HEK293 (cell line): ENCODE measurements around the gene EZH1.
A peak's percentile ranks its signal among the peaks of the same experiment; 100 is the strongest.

ENCODE experiments used
- CTCF ChIA-PET: fragments of 350-600 bp; formaldehyde crosslinking; extraction: SDS; loops from one replicate; lab custom pipeline; 2021; ENCODE audit warnings: antibody characterized with exemption; lab: Yijun Ruan, JAX
- POLR2A ChIA-PET: fragments of 300-600 bp; formaldehyde crosslinking; extraction: SDS; loops from one replicate; lab custom pipeline; 2020; ENCODE audit warnings: antibody characterized with exemption, inconsistent platforms; lab: Yijun Ruan, JAX
- H3K27ac ChIP-seq: fragments of 200-500 bp; sonication (Bioruptor generic); 2 replicates; pipeline ENCODE4 v1.5.1; 2014; ENCODE audit warnings: low read depth, low read length, control low read depth, inconsistent platforms; ENCODE audit errors: extremely low read depth
- H3K36me3 ChIP-seq, 2 experiments: fragments of 200-500 bp in 1 of 2; sonication (Bioruptor generic) in 1 of 2; 1 replicate in 1 of 2; 2 replicates in 1 of 2; pipeline ENCODE4 v1.5.1; 2014 to 2017; ENCODE audit warnings: inconsistent platforms in 2 of 2, low read length in 2 of 2; ENCODE audit not compliant: control insufficient read depth in 2 of 2, insufficient read depth in 1 of 2
- H3K4me1 ChIP-seq: fragments of 200-500 bp; sonication (Bioruptor generic); 2 replicates; pipeline ENCODE4 v1.5.1; 2014; ENCODE audit warnings: mild to moderate bottlenecking, low read length, inconsistent platforms; ENCODE audit not compliant: control insufficient read depth, insufficient read depth
- H3K4me3 ChIP-seq: 2 replicates; pipeline ENCODE4 v1.5.1; 2011; ENCODE audit warnings: low read depth, mild to moderate bottlenecking, control low read depth, low read length, moderate library complexity
- H3K9me3 ChIP-seq: fragments of 200-500 bp; sonication (Bioruptor generic); 2 replicates; pipeline ENCODE4 v1.5.1; 2014; ENCODE audit warnings: low read depth, low read length, inconsistent platforms; ENCODE audit not compliant: control insufficient read depth, insufficient read depth
- EGR2 ChIP-seq: fragments of 450-650 bp; formaldehyde crosslinking; IDR thresholded peaks from 2 replicates; pipeline ENCODE4 v1.5.1; 2016; ENCODE audit warnings: low read depth, missing biosample characterization, missing genetic modification characterization
- KLF17 ChIP-seq: fragments of 450-650 bp; formaldehyde crosslinking; IDR thresholded peaks from 2 replicates; pipeline ENCODE4 v1.5.1; 2016; ENCODE audit warnings: missing biosample characterization, missing genetic modification characterization
- KLF7 ChIP-seq: fragments of 450-650 bp; formaldehyde crosslinking; IDR thresholded peaks from 2 replicates; pipeline ENCODE4 v1.5.1; 2016; ENCODE audit warnings: missing biosample characterization, missing genetic modification characterization, borderline replicate concordance
- KLF8 ChIP-seq: fragments of 450-650 bp; formaldehyde crosslinking; IDR thresholded peaks from 2 replicates; pipeline ENCODE4 v1.5.1; 2016; ENCODE audit warnings: missing biosample characterization, missing genetic modification characterization
- PATZ1 ChIP-seq: fragments of 450-650 bp; formaldehyde crosslinking; IDR thresholded peaks from 2 replicates; pipeline ENCODE4 v1.5.1; 2016; ENCODE audit warnings: missing biosample characterization, missing genetic modification characterization
- PRDM2 ChIP-seq: fragments of 450-650 bp; formaldehyde crosslinking; IDR thresholded peaks from 2 replicates; pipeline ENCODE4 v1.5.1; 2016; ENCODE audit warnings: missing biosample characterization, missing genetic modification characterization, borderline replicate concordance
- ZFHX2 ChIP-seq: fragments of 450-650 bp; formaldehyde crosslinking; conservative IDR thresholded peaks from 2 replicates; pipeline ENCODE4 v1.5.1; 2016; ENCODE audit warnings: missing biosample characterization, missing genetic modification characterization
- ZFP41 ChIP-seq: fragments of 450-650 bp; formaldehyde crosslinking; IDR thresholded peaks from 2 replicates; pipeline ENCODE4 v1.5.1; 2016; ENCODE audit warnings: missing biosample characterization, missing genetic modification characterization, borderline replicate concordance
- ZNF585B ChIP-seq: fragments of 450-650 bp; formaldehyde crosslinking; IDR thresholded peaks from 2 replicates; pipeline ENCODE4 v1.5.1; 2016; ENCODE audit warnings: missing biosample characterization, missing genetic modification characterization
- ZNF600 ChIP-seq: fragments of 450-650 bp; formaldehyde crosslinking; IDR thresholded peaks from 2 replicates; pipeline ENCODE4 v1.5.1; 2016; ENCODE audit warnings: missing biosample characterization, missing genetic modification characterization

The EZH1 gene

GRCh38 chr17:42672038-42672437 lies 72.8 kb downstream of the EZH1 start:
- 0 out of 2 replicates have a peak, but pooled peaks cover 7% of the 10 kb centered on the region for H3K4me1 ChIP-seq
- ChIA-PET POLR2A (interaction anchor here (2.3 kb wide), 1 partner anchor 13 kb away, joined by 8 read pairs; the partner anchor contains the start of gene TUBG2), CTCF (interaction anchor here (0.6 to 0.8 kb wide), 2 partner anchors 9 kb away, joined by 3 read pairs; no protein-coding TSS in a partner anchor)
- H3K9me3 ChIP-seq: no peaks in the 10 kb centered on the region
- H3K27ac ChIP-seq: 0 out of 2 replicates have a peak overlapping the region, but pooled peaks have one; percentile 31
- TF ChIP-seq KLF8 (tag by site-specific recombination) (no peak), PATZ1 (tag by site-specific recombination) (0 out of 2 replicates have a peak, but pooled peaks have one; percentile 17), ZFHX2 (peak; percentile 27), ZNF585B (no peak)
- H3K36me3 ChIP-seq: peaks cover 9 to 62% of the 10 kb centered on the region in 2 experiments; a peak in 2 of 3 replicates
- no peak overlapping the region for H3K4me3 ChIP-seq

GRCh38 chr17:42670789-42671657 lies 73.8 kb downstream of the EZH1 start:
- POLR2A ChIA-PET: interaction anchor here (0.8 kb wide), 1 partner anchor 12 kb away, joined by 3 read pairs; the partner anchor contains the start of gene TUBG2

GRCh38 chr17:42669977-42670788 lies 74.7 kb downstream of the EZH1 start:
- POLR2A ChIA-PET: interaction anchor here (0.9 to 1.3 kb wide), 2 partner anchors 52 to 61 kb away, joined by 4 to 7 read pairs; partner anchors contain the start of genes RETREG3 and TUBG1
- Histone ChIP-seq H3K9me3 (no peaks in the 10 kb centered on the region), H3K4me1 (0 out of 2 replicates have a peak, but pooled peaks cover 2% of the 10 kb centered on the region), H3K36me3 (peaks cover 15 to 81% of the 10 kb centered on the region in 2 experiments; a peak in 2 of 3 replicates), H3K4me3 (no peak overlapping the region), H3K27ac (no peak overlapping the region)
- CTCF ChIA-PET: no interaction called here
- no peak for TF ChIP-seq KLF17 (tag by site-specific recombination)
- peak; percentile 84; the same call in 1 of the 2 replicates for TF ChIP-seq KLF8 (tag by site-specific recombination)

More at GRCh38 chr17:42670789-42671657, 73.8 kb downstream of the EZH1 start:
- no peaks in the 10 kb centered on the region for H3K9me3 ChIP-seq
- H3K4me3 ChIP-seq: no peak overlapping the region
- CTCF ChIA-PET: interaction anchor here (0.8 kb wide), 1 partner anchor 8 kb away, joined by 3 read pairs; no protein-coding TSS in a partner anchor
- H3K36me3 ChIP-seq: peaks cover 15 to 72% of the 10 kb centered on the region in 2 experiments; a peak in 2 of 3 replicates
- H3K4me1 ChIP-seq: 0 out of 2 replicates have a peak, but pooled peaks cover 7% of the 10 kb centered on the region
- H3K27ac ChIP-seq: 0 out of 2 replicates have a peak overlapping the region, but pooled peaks have one; percentile 37
- peak; percentile 16; the same call in 1 of the 2 replicates for TF ChIP-seq KLF8 (tag by site-specific recombination)
- TF ChIP-seq EGR2 (tag by site-specific recombination): 0 out of 2 replicates have a peak, but pooled peaks have one; percentile 12
- no peak for TF ChIP-seq ZFP41 (tag by site-specific recombination)
- TF ChIP-seq, all 188 proteins: peak for 2

- ChIA-PET POLR2A (interaction anchor here (0.9 to 1.8 kb wide), 3 partner anchors 10 to 60 kb away, joined by 4 to 11 read pairs (median 7); partner anchors contain the start of genes RETREG3, TUBG1 and TUBG2), CTCF (interaction anchor here (0.7 kb wide), 1 partner anchor 26 kb away, joined by 3 read pairs; no protein-coding TSS in a partner anchor)
- H3K27ac ChIP-seq: no peak overlapping the region
- no peaks in the 10 kb centered on the region for H3K9me3 ChIP-seq
- no peak overlapping the region for H3K4me3 ChIP-seq
- H3K4me1 ChIP-seq: 0 out of 2 replicates have a peak, but pooled peaks cover under 1% of the 10 kb centered on the region
- TF ChIP-seq KLF7 (tag by site-specific recombination) (no peak), ZNF600 (peak; percentile 26; the same call in 1 of the 2 replicates), PRDM2 (tag by site-specific recombination) (no peak)
- H3K36me3 ChIP-seq: peaks cover 15 to 81% of the 10 kb centered on the region in 2 experiments; a peak in 2 of 3 replicates
Observed at GRCh38 chr17:42669705-42669976, 75.2 kb downstream of the EZH1 start.
